OCI-LY1 (cell line): ENCODE measurements around the gene DDX3X.

ENCODE experiments used
- EZH2 ChIP-seq: fragments of 200-600 bp; sonication (generic), shearing (Covaris generic); IDR thresholded peaks from 2 replicates; pipeline ENCODE4 v1.8.0; 2017; ENCODE audit warnings: borderline replicate concordance, mixed run types, mild to moderate bottlenecking, antibody characterized with exemption, low read length, moderate library complexity, mixed read lengths
- TF ChIP-seq, protein P1 (sequence below): fragments of 200-600 bp; sonication (generic), shearing (Covaris generic); IDR thresholded peaks from 2 replicates; pipeline ENCODE4 v1.5.1; 2017; ENCODE audit warnings: mild to moderate bottlenecking, antibody characterized with exemption, low read length, moderate library complexity, mixed read lengths

DNA sequence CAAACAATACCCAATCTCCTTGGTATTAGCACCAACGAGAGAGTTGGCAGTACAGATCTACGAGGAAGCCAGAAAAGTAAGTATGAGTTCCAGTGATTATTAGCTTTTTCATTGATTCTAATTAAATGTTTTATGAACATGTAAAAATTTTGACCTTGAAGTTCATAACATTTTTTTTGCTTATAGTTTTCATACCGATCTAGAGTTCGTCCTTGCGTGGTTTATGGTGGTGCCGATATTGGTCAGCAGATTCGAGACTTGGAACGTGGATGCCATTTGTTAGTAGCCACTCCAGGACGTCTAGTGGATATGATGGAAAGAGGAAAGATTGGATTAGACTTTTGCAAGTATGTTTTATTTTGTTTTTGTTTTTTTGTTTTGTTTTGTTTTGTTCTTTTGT is 10.1 kb downstream of the DDX3X start:
- TF ChIP-seq, protein P1, sequence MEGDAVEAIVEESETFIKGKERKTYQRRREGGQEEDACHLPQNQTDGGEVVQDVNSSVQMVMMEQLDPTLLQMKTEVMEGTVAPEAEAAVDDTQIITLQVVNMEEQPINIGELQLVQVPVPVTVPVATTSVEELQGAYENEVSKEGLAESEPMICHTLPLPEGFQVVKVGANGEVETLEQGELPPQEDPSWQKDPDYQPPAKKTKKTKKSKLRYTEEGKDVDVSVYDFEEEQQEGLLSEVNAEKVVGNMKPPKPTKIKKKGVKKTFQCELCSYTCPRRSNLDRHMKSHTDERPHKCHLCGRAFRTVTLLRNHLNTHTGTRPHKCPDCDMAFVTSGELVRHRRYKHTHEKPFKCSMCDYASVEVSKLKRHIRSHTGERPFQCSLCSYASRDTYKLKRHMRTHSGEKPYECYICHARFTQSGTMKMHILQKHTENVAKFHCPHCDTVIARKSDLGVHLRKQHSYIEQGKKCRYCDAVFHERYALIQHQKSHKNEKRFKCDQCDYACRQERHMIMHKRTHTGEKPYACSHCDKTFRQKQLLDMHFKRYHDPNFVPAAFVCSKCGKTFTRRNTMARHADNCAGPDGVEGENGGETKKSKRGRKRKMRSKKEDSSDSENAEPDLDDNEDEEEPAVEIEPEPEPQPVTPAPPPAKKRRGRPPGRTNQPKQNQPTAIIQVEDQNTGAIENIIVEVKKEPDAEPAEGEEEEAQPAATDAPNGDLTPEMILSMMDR, result no peak
- no peak for TF ChIP-seq EZH2
